ENCODE data around the gene MBD5.

MBD5 gene

DNA sequence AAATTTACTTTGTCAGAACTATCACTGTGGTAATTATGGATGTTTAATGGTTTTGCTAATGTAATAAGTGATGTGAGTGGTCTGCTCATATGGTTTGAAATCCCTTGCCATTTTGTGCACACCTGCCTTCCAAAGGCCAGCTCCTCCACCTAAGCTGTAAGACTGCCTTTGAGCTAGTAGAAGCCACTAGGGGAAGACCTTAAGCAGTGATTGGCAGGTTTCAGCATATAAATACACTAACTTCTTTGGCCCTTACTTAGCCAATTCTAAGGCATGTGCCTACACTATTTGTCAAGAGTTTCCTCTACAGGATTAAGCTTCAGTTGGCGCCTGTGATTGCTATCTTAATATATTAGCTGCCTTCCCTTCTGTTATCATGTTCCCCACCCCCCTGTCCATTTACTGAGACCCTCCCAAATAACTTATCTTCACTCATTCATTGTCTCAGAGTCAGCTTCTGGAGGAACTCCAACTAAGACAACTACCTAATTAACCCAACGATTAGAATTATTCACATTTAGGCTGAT, 141.1 kb downstream of the MBD5 start:
- H3K27me3 ChIP-seq (replicated peaks; ENCODE audit: control insufficient read depth, insufficient read depth, low read length): no peaks in the 10 kb centered on the region
- no peaks in the 10 kb centered on the region for H3K36me3 ChIP-seq (ENCODE audit: control insufficient read depth, insufficient read depth, low read length)
- DNase-seq (ENCODE audit: extremely low read depth, insufficient read length): no peak
- H3K4me3 ChIP-seq (replicated peaks; ENCODE audit: low read depth, low read length): no peak overlapping the region
- TF ChIP-seq, protein P1, sequence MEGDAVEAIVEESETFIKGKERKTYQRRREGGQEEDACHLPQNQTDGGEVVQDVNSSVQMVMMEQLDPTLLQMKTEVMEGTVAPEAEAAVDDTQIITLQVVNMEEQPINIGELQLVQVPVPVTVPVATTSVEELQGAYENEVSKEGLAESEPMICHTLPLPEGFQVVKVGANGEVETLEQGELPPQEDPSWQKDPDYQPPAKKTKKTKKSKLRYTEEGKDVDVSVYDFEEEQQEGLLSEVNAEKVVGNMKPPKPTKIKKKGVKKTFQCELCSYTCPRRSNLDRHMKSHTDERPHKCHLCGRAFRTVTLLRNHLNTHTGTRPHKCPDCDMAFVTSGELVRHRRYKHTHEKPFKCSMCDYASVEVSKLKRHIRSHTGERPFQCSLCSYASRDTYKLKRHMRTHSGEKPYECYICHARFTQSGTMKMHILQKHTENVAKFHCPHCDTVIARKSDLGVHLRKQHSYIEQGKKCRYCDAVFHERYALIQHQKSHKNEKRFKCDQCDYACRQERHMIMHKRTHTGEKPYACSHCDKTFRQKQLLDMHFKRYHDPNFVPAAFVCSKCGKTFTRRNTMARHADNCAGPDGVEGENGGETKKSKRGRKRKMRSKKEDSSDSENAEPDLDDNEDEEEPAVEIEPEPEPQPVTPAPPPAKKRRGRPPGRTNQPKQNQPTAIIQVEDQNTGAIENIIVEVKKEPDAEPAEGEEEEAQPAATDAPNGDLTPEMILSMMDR (IDR thresholded peaks at IDR 0.05; ENCODE audit: insufficient read depth, low read length, poor library complexity, severe bottlenecking): no peak

DNA sequence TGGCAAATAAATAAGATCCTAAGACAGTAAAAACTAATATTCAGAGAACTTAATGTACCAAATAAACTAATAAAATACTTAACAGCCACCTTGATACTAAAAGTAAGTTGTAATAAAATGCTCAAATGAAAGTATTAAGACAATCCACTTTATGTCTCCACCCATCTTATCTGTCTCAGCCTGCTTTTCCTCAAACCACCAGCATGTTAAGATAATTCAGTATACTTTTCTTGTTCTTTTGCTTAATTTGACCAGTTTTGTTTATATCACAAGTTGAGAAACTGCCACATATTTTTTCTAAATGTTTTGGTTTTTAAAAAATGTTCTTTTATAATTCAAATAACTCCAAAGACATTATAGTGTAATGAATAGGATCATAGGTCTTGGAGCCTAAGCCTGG, 142.0 kb downstream of the MBD5 start:
- Histone ChIP-seq H3K36me3 (ENCODE audit: control insufficient read depth, insufficient read depth, low read length) (no peaks in the 10 kb centered on the region), H3K27me3 (replicated peaks; ENCODE audit: control insufficient read depth, insufficient read depth, low read length) (no peaks in the 10 kb centered on the region), H3K4me3 (replicated peaks; ENCODE audit: low read depth, low read length) (no peak overlapping the region)
- no peak for DNase-seq (ENCODE audit: extremely low read depth, insufficient read length)
- TF ChIP-seq, protein P1 (IDR thresholded peaks at IDR 0.05; ENCODE audit: insufficient read depth, low read length, poor library complexity, severe bottlenecking): no peak

DNA sequence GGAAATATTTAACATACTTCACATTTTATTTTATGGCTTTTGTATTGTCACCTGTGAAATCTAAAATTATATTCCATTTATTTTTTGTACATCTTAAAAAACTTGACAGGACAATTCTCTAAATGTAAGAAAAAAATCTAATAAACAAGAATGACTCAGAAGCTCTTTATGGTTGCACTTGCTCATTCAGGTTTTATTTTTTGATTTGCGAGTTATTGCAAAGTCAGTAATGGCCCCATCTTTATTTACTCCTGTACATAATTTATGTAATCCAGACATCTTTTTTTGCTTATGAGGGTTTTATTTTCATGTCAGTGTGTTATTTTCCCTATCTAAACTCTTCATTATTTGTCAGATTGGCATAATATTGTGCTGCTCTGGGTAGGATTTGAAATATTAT, 145.1 kb downstream of the MBD5 start:
- Histone ChIP-seq H3K36me3 (ENCODE audit: control insufficient read depth, insufficient read depth, low read length) (no peaks in the 10 kb centered on the region), H3K27me3 (replicated peaks; ENCODE audit: control insufficient read depth, insufficient read depth, low read length) (no peaks in the 10 kb centered on the region), H3K4me3 (replicated peaks; ENCODE audit: low read depth, low read length) (no peak overlapping the region)
- TF ChIP-seq, protein P1 (IDR thresholded peaks at IDR 0.05; ENCODE audit: insufficient read depth, low read length, poor library complexity, severe bottlenecking): no peak
- no peak for DNase-seq (ENCODE audit: extremely low read depth, insufficient read length)

DNA sequence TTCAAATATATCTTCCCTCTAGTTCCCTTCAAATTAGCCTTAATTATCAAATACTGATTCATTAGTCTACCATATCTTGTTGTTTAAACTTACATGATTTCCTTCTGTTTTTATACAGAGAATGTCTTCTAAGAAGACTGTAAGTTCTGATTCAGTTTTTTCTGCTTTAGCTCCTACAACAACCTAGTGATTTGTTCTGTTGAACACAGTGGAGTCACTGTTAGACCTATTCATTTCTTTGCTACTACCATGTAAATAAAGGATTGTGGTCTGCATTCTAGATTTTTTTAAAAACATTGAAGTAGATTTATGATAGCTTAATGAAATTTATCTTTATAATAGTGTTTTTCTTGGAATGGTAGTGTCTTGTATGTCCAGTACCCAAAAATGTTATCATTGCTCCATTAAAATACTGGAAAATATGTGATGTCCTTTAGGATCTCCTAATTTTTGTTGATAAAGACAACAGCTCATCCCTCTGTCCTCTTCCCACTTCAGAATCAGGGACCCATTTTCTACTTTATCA, 146.4 kb downstream of the MBD5 start:
- Histone ChIP-seq H3K27me3 (replicated peaks; ENCODE audit: control insufficient read depth, insufficient read depth, low read length) (no peaks in the 10 kb centered on the region), H3K4me3 (replicated peaks; ENCODE audit: low read depth, low read length) (no peak overlapping the region), H3K36me3 (ENCODE audit: control insufficient read depth, insufficient read depth, low read length) (no peaks in the 10 kb centered on the region)
- no peak for DNase-seq (ENCODE audit: extremely low read depth, insufficient read length)
- TF ChIP-seq, protein P1 (IDR thresholded peaks at IDR 0.05; ENCODE audit: insufficient read depth, low read length, poor library complexity, severe bottlenecking): no peak

DNA sequence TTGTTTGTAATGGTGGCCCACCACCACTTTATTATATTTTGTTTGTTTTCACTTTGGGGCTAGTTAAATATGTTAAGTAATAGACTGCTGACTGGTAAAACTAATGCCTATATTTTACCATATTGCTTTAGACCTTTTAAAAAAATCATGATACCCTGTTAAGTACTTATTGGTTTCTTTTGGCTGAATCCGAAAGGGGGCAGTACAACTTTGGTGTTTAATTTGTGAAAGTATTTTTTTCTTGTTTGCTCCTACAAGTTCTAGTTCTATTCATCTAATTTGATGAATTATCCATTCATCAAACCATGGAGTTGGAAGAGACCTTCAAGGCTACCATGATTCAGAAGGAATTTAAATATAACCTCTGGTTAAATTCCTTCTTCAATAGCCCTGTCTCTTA, 147.0 kb downstream of the MBD5 start:
- H3K27me3 ChIP-seq (replicated peaks; ENCODE audit: control insufficient read depth, insufficient read depth, low read length): no peaks in the 10 kb centered on the region
- no peak for DNase-seq (ENCODE audit: extremely low read depth, insufficient read length)
- TF ChIP-seq, protein P1 (IDR thresholded peaks at IDR 0.05; ENCODE audit: insufficient read depth, low read length, poor library complexity, severe bottlenecking): no peak
- H3K36me3 ChIP-seq (ENCODE audit: control insufficient read depth, insufficient read depth, low read length): no peaks in the 10 kb centered on the region
- H3K4me3 ChIP-seq (replicated peaks; ENCODE audit: low read depth, low read length): no peak overlapping the region

All from GM06990 (cell line).